HepG2 (cell line): ENCODE measurements around the gene SGF29. TPM values are rescaled to one million over a fixed set of nuclear protein-coding genes. Genes with fewer than 3 reads are reported as not detected.
A peak's percentile ranks its signal among the peaks of the same experiment; 100 is the strongest.

Source experiments
- ATF1 ChIP-seq: IDR thresholded peaks from 2 replicates; pipeline ENCODE4 v1.6.1; 2016; ENCODE audit warnings: mild to moderate bottlenecking, control low read depth
- SOX13 ChIP-seq, 3 experiments: fragments of 450-650 bp in 1 of 3; sonication (generic) in 1 of 3; formaldehyde crosslinking in 1 of 3; IDR thresholded peaks in 2 of 3; conservative IDR thresholded peaks in 1 of 3; 2 replicates each; pipeline versions ENCODE4 v1.5.0 to v1.6.1; 2016 to 2020; ENCODE audit warnings: antibody characterized with exemption in 1 of 3, mild to moderate bottlenecking in 1 of 3, missing compliant biosample characterization in 1 of 3, missing genetic modification reagents in 1 of 3, moderate library complexity in 1 of 3
- TBL1XR1 ChIP-seq: fragments of 150-350 bp; IDR thresholded peaks from 2 replicates; pipeline ENCODE4 v1.6.1; 2014; ENCODE audit warnings: borderline replicate concordance, low read length; ENCODE audit not compliant: partially characterized antibody
- ZMYM2 ChIP-seq: sonication (generic); formaldehyde crosslinking; IDR thresholded peaks from 2 replicates; pipeline ENCODE4 v1.8.0; 2022; ENCODE audit warnings: mild to moderate bottlenecking, missing genetic modification reagents
- ZNF776 ChIP-seq: sonication (generic); formaldehyde crosslinking; IDR thresholded peaks from 2 replicates; pipeline ENCODE4 v1.4.0; 2020; ENCODE audit warnings: mild to moderate bottlenecking, missing genetic modification reagents
- ZNF878 ChIP-seq: sonication (generic); formaldehyde crosslinking; IDR thresholded peaks from 2 replicates; pipeline ENCODE4 v1.8.1; 2023; ENCODE audit warnings: mild to moderate bottlenecking, missing genetic modification reagents, moderate library complexity
- polyA plus RNA-seq, 8 experiments: library from polyadenylated mRNA; depleted of rRNA in 3 of 8; stranded (reverse) in 7 of 8; unstranded in 1 of 8; fragments of >200 nt; fragmentation: Illumina TruSeq in 4 of 8; extraction: Trizol in 4 of 8; gene quantifications; 2 replicates each; pipeline versions ENCODE4 v1.2.1 to v1.2.3, GENCODE V29; 2011 to 2016; ENCODE audit warnings: low read depth in 4 of 8, missing spikeins in 1 of 8, mixed read lengths in 1 of 8; ENCODE audit not compliant: insufficient read depth in 1 of 8
- total RNA-seq, 5 experiments: library from RNA; depleted of rRNA; stranded (reverse); fragments of >200 nt; fragmentation: Illumina TruSeq; extraction: Trizol; gene quantifications; 2 replicates each; pipeline ENCODE4 v1.2.3, GENCODE V29; 2016; ENCODE audit warnings: low read depth in 1 of 5
- TF ChIP-seq, protein P1 (sequence below): sonication (generic); formaldehyde crosslinking; IDR thresholded peaks from 2 replicates; pipeline ENCODE4 v1.4.0; 2020; ENCODE audit warnings: mild to moderate bottlenecking, missing genetic modification reagents
- TF ChIP-seq, protein P2 (sequence below): sonication (generic); formaldehyde crosslinking; IDR thresholded peaks from 2 replicates; pipeline ENCODE4 v1.5.0; 2020; ENCODE audit warnings: mild to moderate bottlenecking, missing genetic modification reagents, borderline replicate concordance
- TF ChIP-seq, protein P3 (sequence below): sonication (generic); formaldehyde crosslinking; IDR thresholded peaks from 2 replicates; pipeline ENCODE4 v1.4.0; 2020; ENCODE audit warnings: missing genetic modification reagents
- TF ChIP-seq, protein P4 (sequence below): sonication (generic); formaldehyde crosslinking; IDR thresholded peaks from 2 replicates; pipeline ENCODE4 v1.5.0; 2020; ENCODE audit warnings: missing genetic modification reagents
- TF ChIP-seq, protein P5 (sequence below): sonication (generic); formaldehyde crosslinking; IDR thresholded peaks from 2 replicates; pipeline ENCODE4 v1.9.0; 2021; ENCODE audit warnings: missing genetic modification reagents, borderline replicate concordance

The SGF29 gene
- total and polyA plus RNA-seq, 2 of the 13 experiments (the other 11 are each of a cell fraction or from before 2014, with no cell fraction given) = 5.0 to 29.4 TPM

DNA sequence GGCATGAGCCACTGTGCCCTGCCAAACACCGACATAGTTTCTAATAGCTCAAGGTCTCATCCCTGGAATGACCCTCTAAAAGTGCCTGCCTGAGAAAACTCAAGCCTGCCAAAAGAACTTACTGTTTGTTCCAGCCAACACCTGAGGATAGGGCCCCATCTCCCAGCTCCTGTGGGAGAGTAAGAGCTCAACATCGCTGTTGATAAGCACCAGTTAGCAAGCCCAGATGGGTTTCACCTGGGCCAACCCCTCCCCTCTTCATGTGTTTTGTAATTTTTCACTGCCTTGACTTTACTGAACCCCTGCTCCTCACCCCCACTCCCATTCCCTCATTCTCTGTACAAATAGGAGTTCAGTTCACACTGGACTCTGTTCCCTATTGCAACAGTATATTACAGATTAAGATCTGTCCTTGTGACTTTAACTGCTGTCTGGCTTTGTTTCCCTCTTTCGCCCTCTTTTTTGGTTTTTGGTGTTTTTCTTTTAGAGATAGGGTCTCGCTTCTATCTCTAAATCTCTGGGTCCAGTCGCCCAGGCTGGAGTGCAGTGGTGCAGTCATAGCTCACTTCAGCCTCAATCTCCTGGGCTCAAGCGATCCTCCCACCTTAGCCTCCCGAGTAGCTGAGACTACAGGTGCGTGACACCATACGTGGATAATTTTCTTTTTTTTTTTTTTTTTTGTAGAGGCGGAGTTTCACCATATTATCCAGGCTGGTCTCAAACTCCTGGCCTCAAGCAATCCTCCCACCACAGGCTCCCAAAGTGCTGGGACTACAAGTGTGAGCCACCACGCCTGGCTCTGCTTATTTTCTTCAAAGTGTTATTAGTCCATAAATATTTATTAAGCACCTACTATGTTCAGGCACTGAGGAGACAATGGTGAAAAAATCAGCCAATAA is 27.3 kb upstream of the SGF29 start (continued):
- TF ChIP-seq, protein P1, sequence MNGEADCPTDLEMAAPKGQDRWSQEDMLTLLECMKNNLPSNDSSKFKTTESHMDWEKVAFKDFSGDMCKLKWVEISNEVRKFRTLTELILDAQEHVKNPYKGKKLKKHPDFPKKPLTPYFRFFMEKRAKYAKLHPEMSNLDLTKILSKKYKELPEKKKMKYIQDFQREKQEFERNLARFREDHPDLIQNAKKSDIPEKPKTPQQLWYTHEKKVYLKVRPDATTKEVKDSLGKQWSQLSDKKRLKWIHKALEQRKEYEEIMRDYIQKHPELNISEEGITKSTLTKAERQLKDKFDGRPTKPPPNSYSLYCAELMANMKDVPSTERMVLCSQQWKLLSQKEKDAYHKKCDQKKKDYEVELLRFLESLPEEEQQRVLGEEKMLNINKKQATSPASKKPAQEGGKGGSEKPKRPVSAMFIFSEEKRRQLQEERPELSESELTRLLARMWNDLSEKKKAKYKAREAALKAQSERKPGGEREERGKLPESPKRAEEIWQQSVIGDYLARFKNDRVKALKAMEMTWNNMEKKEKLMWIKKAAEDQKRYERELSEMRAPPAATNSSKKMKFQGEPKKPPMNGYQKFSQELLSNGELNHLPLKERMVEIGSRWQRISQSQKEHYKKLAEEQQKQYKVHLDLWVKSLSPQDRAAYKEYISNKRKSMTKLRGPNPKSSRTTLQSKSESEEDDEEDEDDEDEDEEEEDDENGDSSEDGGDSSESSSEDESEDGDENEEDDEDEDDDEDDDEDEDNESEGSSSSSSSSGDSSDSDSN (CRISPR knock-in tag) = peak; percentile 79
- TF ChIP-seq ZMYM2 = peak; percentile 95
- TF ChIP-seq, protein P2, sequence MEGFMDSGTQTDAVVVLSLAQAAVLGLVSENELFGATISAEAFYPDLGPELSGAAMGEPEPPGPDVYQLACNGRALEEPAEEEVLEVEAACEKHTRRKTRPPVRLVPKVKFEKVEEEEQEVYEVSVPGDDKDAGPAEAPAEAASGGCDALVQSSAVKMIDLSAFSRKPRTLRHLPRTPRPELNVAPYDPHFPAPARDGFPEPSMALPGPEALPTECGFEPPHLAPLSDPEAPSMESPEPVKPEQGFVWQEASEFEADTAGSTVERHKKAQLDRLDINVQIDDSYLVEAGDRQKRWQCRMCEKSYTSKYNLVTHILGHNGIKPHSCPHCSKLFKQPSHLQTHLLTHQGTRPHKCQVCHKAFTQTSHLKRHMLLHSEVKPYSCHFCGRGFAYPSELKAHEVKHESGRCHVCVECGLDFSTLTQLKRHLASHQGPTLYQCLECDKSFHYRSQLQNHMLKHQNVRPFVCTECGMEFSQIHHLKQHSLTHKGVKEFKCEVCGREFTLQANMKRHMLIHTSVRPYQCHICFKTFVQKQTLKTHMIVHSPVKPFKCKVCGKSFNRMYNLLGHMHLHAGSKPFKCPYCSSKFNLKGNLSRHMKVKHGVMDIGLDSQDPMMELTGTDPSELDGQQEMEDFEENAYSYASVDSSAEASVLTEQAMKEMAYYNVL (CRISPR knock-in tag) = peak; percentile 100
- TF ChIP-seq ZNF776 (CRISPR knock-in tag) = no peak
- TF ChIP-seq, protein P3, sequence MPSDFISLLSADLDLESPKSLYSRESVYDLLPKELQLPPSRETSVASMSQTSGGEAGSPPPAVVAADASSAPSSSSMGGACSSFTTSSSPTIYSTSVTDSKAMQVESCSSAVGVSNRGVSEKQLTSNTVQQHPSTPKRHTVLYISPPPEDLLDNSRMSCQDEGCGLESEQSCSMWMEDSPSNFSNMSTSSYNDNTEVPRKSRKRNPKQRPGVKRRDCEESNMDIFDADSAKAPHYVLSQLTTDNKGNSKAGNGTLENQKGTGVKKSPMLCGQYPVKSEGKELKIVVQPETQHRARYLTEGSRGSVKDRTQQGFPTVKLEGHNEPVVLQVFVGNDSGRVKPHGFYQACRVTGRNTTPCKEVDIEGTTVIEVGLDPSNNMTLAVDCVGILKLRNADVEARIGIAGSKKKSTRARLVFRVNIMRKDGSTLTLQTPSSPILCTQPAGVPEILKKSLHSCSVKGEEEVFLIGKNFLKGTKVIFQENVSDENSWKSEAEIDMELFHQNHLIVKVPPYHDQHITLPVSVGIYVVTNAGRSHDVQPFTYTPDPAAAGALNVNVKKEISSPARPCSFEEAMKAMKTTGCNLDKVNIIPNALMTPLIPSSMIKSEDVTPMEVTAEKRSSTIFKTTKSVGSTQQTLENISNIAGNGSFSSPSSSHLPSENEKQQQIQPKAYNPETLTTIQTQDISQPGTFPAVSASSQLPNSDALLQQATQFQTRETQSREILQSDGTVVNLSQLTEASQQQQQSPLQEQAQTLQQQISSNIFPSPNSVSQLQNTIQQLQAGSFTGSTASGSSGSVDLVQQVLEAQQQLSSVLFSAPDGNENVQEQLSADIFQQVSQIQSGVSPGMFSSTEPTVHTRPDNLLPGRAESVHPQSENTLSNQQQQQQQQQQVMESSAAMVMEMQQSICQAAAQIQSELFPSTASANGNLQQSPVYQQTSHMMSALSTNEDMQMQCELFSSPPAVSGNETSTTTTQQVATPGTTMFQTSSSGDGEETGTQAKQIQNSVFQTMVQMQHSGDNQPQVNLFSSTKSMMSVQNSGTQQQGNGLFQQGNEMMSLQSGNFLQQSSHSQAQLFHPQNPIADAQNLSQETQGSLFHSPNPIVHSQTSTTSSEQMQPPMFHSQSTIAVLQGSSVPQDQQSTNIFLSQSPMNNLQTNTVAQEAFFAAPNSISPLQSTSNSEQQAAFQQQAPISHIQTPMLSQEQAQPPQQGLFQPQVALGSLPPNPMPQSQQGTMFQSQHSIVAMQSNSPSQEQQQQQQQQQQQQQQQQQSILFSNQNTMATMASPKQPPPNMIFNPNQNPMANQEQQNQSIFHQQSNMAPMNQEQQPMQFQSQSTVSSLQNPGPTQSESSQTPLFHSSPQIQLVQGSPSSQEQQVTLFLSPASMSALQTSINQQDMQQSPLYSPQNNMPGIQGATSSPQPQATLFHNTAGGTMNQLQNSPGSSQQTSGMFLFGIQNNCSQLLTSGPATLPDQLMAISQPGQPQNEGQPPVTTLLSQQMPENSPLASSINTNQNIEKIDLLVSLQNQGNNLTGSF (CRISPR knock-in tag) = no peak
- TF ChIP-seq, protein P4, sequence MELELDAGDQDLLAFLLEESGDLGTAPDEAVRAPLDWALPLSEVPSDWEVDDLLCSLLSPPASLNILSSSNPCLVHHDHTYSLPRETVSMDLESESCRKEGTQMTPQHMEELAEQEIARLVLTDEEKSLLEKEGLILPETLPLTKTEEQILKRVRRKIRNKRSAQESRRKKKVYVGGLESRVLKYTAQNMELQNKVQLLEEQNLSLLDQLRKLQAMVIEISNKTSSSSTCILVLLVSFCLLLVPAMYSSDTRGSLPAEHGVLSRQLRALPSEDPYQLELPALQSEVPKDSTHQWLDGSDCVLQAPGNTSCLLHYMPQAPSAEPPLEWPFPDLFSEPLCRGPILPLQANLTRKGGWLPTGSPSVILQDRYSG (CRISPR knock-in tag) = 0 out of 2 replicates have a peak, but pooled peaks have one; percentile 10
- peak; percentile 25; the same call in 1 of the 2 replicates for TF ChIP-seq ATF1 (CRISPR knock-in tag)
- TF ChIP-seq ZNF878 (CRISPR knock-in tag) = peak; percentile 83; the same call in 1 of the 2 replicates
- TF ChIP-seq SOX13 (IDR thresholded peaks at IDR 0.05) = peak; percentile 92
- TF ChIP-seq SOX13 (CRISPR knock-in tag; conservative IDR thresholded peaks at IDR 0.05 in 1 of 2, IDR thresholded peaks at IDR 0.05 in 1 of 2) = peak in 1 of 2 experiments; percentile 95; a peak in 3 of 4 replicates
- TF ChIP-seq TBL1XR1 = no peak
- TF ChIP-seq, protein P5, sequence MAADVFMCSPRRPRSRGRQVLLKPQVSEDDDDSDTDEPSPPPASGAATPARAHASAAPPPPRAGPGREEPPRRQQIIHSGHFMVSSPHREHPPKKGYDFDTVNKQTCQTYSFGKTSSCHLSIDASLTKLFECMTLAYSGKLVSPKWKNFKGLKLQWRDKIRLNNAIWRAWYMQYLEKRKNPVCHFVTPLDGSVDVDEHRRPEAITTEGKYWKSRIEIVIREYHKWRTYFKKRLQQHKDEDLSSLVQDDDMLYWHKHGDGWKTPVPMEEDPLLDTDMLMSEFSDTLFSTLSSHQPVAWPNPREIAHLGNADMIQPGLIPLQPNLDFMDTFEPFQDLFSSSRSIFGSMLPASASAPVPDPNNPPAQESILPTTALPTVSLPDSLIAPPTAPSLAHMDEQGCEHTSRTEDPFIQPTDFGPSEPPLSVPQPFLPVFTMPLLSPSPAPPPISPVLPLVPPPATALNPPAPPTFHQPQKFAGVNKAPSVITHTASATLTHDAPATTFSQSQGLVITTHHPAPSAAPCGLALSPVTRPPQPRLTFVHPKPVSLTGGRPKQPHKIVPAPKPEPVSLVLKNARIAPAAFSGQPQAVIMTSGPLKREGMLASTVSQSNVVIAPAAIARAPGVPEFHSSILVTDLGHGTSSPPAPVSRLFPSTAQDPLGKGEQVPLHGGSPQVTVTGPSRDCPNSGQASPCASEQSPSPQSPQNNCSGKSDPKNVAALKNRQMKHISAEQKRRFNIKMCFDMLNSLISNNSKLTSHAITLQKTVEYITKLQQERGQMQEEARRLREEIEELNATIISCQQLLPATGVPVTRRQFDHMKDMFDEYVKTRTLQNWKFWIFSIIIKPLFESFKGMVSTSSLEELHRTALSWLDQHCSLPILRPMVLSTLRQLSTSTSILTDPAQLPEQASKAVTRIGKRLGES = no peak; the same call in 1 of the 2 replicates
